ENCODE results near the gene IFFO2. TPM values are rescaled to one million over a fixed set of nuclear protein-coding genes. Genes with fewer than 3 reads are reported as not detected.

Gene IFFO2
- total RNA-seq, 1 donor = 3.3 TPM

DNA sequence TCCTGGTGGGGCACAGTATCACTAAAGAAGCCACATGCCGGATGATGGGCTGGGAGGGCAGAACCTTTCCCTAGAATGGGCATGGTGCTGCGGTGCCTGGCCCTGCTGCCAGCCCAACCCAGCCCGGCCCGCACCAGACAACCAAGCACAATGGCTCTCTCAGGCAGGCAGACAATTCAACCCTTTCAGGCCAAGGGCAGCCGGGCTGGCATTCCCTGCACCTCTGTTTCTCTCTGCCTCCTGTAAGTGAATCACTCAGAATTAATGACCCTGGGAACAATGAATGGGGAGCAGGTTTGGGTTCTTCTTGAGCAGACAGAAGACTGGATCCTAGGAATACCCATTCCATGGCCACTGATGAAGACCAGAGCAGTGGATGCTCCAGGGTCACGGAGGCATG, 41.0 kb upstream of the IFFO2 start:
- no peak for TF ChIP-seq CTCF (IDR thresholded peaks at IDR 0.05; ENCODE audit: insufficient read depth, low read length)

GRCh38 chr1:18996548-18997177, 40.2 kb upstream of the IFFO2 start:
- no peak overlapping the region for H3K4me3 ChIP-seq (ENCODE audit: low read depth, low read length)
- DNase-seq (ENCODE audit: low read depth) = no peak
- TF ChIP-seq CTCF (IDR thresholded peaks at IDR 0.05; ENCODE audit: insufficient read depth, low read length) = no peak

More for the DNA sequence above, 41.0 kb upstream of the IFFO2 start:
- no peak for DNase-seq (ENCODE audit: low read depth)
- no peak overlapping the region for H3K4me3 ChIP-seq (ENCODE audit: low read depth, low read length)

- H3K4me3 ChIP-seq (ENCODE audit: low read depth, low read length) = no peak overlapping the region
- no peak for TF ChIP-seq CTCF (IDR thresholded peaks at IDR 0.05; ENCODE audit: insufficient read depth, low read length)
- DNase-seq (ENCODE audit: low read depth) = no peak
Measured at GRCh38 chr1:18994381-18994780, 37.9 kb upstream of the IFFO2 start.

GRCh38 chr1:18992646-18993045, 36.2 kb upstream of the IFFO2 start:
- DNase-seq (ENCODE audit: low read depth) = no peak
- TF ChIP-seq CTCF (IDR thresholded peaks at IDR 0.05; ENCODE audit: insufficient read depth, low read length) = no peak
- no peak overlapping the region for H3K4me3 ChIP-seq (ENCODE audit: low read depth, low read length)

DNA sequence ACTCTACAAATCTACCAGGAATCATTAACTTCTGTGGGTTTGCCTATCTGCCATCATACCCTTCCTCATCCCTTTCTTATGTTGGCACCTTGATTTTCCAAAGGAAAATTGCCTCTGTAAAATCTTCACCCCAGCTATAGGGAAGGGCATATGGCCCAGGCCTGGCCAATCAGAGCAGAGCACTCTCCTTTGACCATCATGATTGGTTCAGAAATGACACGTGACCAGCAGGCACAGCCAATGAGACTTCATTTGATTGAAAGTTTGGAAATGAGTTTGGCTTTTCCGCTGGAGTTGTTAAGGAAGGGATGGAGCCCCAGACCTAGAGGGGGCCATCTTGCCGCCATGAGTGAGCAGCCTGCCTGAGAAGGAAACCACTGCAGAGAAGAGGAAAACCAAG, 35.1 kb upstream of the IFFO2 start:
- DNase-seq (ENCODE audit: low read depth) = no peak
- TF ChIP-seq CTCF (IDR thresholded peaks at IDR 0.05; ENCODE audit: insufficient read depth, low read length) = no peak
- no peak overlapping the region for H3K4me3 ChIP-seq (ENCODE audit: low read depth, low read length)

DNA sequence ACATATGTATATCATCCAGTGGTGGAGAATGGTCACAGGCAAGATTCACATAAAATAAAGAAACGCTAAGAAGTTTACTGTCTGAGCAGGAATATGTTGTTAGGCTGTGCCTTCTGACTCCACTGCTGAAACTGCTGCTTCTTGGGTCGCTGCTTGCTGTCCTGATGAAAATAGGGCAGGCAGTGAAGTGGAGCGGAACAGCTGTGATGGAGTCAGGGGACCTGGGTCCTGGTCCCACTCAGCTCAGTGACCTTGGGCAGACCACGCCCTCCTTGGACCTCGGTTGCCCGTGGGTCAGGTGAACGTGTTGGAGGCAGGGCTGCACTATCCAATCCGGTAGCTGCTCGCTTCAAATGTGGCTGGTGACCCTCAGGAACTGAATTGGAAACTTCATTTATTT, 33.4 kb upstream of the IFFO2 start:
- no peak for DNase-seq (ENCODE audit: low read depth)
- TF ChIP-seq CTCF (IDR thresholded peaks at IDR 0.05; ENCODE audit: insufficient read depth, low read length) = no peak
- H3K4me3 ChIP-seq (ENCODE audit: low read depth, low read length) = no peak overlapping the region
